ENCODE measurements around the gene ALPG. TPM values are rescaled to one million over a fixed set of nuclear protein-coding genes. Genes with fewer than 3 reads are reported as not detected.

Gene ALPG
- polyA plus RNA-seq, 1 donor (not counting 4 experiments of a cell fraction or from before 2014, with no cell fraction given) = not detected

DNA sequence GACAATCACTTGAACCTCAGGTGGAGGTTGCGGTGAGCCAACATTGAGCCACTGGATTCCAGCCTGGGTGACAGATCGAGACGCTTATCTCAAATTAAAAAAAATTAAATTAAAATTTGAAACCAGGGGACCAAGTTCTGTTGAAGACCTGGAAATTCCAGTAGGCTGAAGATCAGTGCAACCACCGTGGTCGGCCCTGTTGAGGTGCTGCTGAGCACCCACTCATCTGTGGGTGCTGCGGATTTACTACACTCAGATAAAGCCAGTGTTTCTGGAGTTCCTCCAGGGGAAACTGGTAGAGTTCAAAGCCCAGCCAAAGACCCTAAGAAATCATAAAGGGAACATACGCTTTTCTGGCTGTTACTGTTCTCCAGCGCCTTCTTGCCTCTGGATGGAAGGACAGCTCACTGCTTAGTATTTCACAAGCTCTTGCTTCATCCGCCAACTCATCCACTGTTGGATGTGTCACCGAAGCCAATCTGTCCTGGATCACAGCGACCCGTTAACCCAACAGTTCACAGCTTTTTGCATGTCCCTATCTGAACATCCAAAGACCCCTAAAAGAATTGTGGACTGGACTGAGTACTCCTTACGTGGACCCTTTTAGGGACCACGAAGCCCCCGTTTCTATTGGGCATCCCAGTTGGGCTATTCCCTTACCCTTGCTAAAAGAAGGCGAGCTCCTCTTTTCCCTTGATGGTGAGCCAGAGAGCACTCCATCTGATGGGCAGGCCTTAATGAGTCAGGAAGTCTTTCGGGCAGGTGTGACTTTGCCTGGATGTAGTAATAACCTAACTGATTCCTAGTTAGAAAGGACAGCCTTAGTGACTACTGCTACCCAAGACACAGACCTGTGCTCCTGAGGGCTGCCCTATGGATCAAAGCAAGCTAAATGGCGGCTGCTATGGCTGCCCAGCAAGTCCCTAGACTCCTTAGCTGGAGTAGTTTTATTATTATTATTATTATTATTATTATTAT lies 34.1 kb upstream of the ALPG start:
- no peaks in the 10 kb centered on the region for H3K36me3 ChIP-seq (ENCODE audit: control insufficient read depth in 2 of 2, extremely low read depth in 1 of 2, insufficient read depth in 2 of 2, low read length in 2 of 2)
- no peak for FAIRE-seq
- no peaks in the 10 kb centered on the region for H3K9me3 ChIP-seq (ENCODE audit: control insufficient read depth, low read depth, low read length)
- H3K4me1 ChIP-seq (ENCODE audit: control insufficient read depth, extremely low read depth, insufficient read depth, low read length) = no peaks in the 10 kb centered on the region
- no peak overlapping the region for H3K4me3 ChIP-seq (ENCODE audit: control insufficient read depth in 2 of 3, extremely low read depth in 1 of 3, insufficient read depth in 2 of 3, low read depth in 1 of 3, low read length in 3 of 3)
- no peak overlapping the region for H3K4me2 ChIP-seq (ENCODE audit: control insufficient read depth, extremely low read depth, insufficient read depth, low read depth, low read length)
- H4K20me1 ChIP-seq (ENCODE audit: control insufficient read depth, extremely low read depth, insufficient read depth, low read length) = no peaks in the 10 kb centered on the region
- dilution Hi-C loops (cut with MboI; ENCODE audit: extremely low pct_ligation_motif_present, low sequenced_read_pairs) = no loop called here
- H3K27ac ChIP-seq (ENCODE audit: control insufficient read depth, insufficient read depth, low read length) = no peak overlapping the region
- DNase-seq (ENCODE audit: low read depth, low spot score) = no peak
- TF ChIP-seq, protein P1, sequence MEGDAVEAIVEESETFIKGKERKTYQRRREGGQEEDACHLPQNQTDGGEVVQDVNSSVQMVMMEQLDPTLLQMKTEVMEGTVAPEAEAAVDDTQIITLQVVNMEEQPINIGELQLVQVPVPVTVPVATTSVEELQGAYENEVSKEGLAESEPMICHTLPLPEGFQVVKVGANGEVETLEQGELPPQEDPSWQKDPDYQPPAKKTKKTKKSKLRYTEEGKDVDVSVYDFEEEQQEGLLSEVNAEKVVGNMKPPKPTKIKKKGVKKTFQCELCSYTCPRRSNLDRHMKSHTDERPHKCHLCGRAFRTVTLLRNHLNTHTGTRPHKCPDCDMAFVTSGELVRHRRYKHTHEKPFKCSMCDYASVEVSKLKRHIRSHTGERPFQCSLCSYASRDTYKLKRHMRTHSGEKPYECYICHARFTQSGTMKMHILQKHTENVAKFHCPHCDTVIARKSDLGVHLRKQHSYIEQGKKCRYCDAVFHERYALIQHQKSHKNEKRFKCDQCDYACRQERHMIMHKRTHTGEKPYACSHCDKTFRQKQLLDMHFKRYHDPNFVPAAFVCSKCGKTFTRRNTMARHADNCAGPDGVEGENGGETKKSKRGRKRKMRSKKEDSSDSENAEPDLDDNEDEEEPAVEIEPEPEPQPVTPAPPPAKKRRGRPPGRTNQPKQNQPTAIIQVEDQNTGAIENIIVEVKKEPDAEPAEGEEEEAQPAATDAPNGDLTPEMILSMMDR (optimal IDR thresholded peaks at IDR 0.05 in 1 of 3, IDR thresholded peaks at IDR 0.05 in 1 of 3, conservative IDR thresholded peaks at IDR 0.05 in 1 of 3; ENCODE audit: extremely low read depth in 1 of 3, insufficient read depth in 2 of 3, low read length in 3 of 3) = no peak
- no peak for TF ChIP-seq EZH2 (IDR thresholded peaks at IDR 0.05; ENCODE audit: low read length)
- H3K79me2 ChIP-seq (ENCODE audit: control insufficient read depth, insufficient read depth, low read length) = no peaks in the 10 kb centered on the region
- no peak overlapping the region for H2AFZ ChIP-seq (ENCODE audit: control insufficient read depth, low read length)
- no peak overlapping the region for H3K9ac ChIP-seq (ENCODE audit: control insufficient read depth, extremely low read depth, insufficient read depth, low read length)
- H3K9me1 ChIP-seq (ENCODE audit: control insufficient read depth, extremely low read depth, insufficient read depth, low read length) = no peaks in the 10 kb centered on the region
- no peaks in the 10 kb centered on the region for H3K27me3 ChIP-seq (ENCODE audit: control insufficient read depth, extremely low read depth, insufficient read depth, low read length)

DNA sequence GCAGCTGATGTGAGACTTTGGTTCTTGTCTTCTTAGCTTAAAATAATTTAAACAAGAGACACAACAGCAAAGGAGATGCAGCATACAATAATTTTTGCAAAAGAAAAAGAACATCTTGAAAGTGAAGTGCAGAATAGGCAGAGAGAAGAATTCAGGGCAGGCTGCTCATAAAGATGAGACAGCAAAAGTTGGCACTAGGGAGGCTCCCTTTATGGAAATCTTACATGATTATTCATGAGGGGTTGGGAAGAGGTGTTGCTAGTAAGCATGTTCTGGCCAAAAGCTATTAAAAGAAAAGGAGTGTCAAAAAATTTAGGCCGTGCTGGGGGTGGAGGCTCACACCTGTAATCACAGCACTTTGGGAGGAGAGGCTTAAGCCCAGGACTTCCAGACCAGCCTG lies 32.3 kb upstream of the ALPG start:
- H3K79me2 ChIP-seq (ENCODE audit: control insufficient read depth, insufficient read depth, low read length) = no peaks in the 10 kb centered on the region
- no peaks in the 10 kb centered on the region for H3K27me3 ChIP-seq (ENCODE audit: control insufficient read depth, extremely low read depth, insufficient read depth, low read length)
- H2AFZ ChIP-seq (ENCODE audit: control insufficient read depth, low read length) = no peak overlapping the region
- no peaks in the 10 kb centered on the region for H3K9me3 ChIP-seq (ENCODE audit: control insufficient read depth, low read depth, low read length)
- peaks cover 3% of the 10 kb centered on the region for H3K4me1 ChIP-seq (ENCODE audit: control insufficient read depth, extremely low read depth, insufficient read depth, low read length)
- no peak for FAIRE-seq
- H3K4me3 ChIP-seq (ENCODE audit: control insufficient read depth in 2 of 3, extremely low read depth in 1 of 3, insufficient read depth in 2 of 3, low read depth in 1 of 3, low read length in 3 of 3) = no peak overlapping the region
- H3K9me1 ChIP-seq (ENCODE audit: control insufficient read depth, extremely low read depth, insufficient read depth, low read length) = no peaks in the 10 kb centered on the region
- no peak overlapping the region for H3K4me2 ChIP-seq (ENCODE audit: control insufficient read depth, extremely low read depth, insufficient read depth, low read depth, low read length)
- H3K9ac ChIP-seq (ENCODE audit: control insufficient read depth, extremely low read depth, insufficient read depth, low read length) = no peak overlapping the region
- dilution Hi-C loops (cut with MboI; ENCODE audit: extremely low pct_ligation_motif_present, low sequenced_read_pairs) = no loop called here
- no peak for DNase-seq (ENCODE audit: low read depth, low spot score)
- H3K36me3 ChIP-seq (ENCODE audit: control insufficient read depth in 2 of 2, extremely low read depth in 1 of 2, insufficient read depth in 2 of 2, low read length in 2 of 2) = no peaks in the 10 kb centered on the region
- H4K20me1 ChIP-seq (ENCODE audit: control insufficient read depth, extremely low read depth, insufficient read depth, low read length) = no peaks in the 10 kb centered on the region
- TF ChIP-seq, protein P1 (optimal IDR thresholded peaks at IDR 0.05 in 1 of 3, IDR thresholded peaks at IDR 0.05 in 1 of 3, conservative IDR thresholded peaks at IDR 0.05 in 1 of 3; ENCODE audit: extremely low read depth in 1 of 3, insufficient read depth in 2 of 3, low read length in 3 of 3) = no peak
- no peak overlapping the region for H3K27ac ChIP-seq (ENCODE audit: control insufficient read depth, insufficient read depth, low read length)
